ENCODE data around the gene NTN5.

DNA sequence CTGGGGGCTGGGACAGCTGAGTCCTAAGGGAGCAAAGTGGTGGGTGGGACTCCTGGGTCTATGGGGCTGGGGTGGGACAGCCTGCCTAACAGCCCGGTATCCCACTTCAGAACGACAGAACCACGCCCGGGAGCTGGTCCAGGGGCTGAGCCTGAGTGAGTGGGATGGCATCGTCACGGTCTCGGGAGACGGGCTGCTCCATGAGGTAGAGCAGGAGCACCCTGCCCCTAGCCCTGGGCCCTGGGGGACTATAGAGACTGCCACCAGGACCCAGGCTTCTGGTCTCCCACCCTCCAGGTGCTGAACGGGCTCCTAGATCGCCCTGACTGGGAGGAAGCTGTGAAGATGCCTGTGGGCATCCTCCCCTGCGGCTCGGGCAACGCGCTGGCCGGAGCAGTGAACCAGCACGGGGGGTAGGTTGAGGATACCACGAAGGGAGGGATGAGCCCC lies 44.9 kb downstream of the NTN5 start:
- TF ChIP-seq, protein P1, sequence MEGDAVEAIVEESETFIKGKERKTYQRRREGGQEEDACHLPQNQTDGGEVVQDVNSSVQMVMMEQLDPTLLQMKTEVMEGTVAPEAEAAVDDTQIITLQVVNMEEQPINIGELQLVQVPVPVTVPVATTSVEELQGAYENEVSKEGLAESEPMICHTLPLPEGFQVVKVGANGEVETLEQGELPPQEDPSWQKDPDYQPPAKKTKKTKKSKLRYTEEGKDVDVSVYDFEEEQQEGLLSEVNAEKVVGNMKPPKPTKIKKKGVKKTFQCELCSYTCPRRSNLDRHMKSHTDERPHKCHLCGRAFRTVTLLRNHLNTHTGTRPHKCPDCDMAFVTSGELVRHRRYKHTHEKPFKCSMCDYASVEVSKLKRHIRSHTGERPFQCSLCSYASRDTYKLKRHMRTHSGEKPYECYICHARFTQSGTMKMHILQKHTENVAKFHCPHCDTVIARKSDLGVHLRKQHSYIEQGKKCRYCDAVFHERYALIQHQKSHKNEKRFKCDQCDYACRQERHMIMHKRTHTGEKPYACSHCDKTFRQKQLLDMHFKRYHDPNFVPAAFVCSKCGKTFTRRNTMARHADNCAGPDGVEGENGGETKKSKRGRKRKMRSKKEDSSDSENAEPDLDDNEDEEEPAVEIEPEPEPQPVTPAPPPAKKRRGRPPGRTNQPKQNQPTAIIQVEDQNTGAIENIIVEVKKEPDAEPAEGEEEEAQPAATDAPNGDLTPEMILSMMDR (IDR thresholded peaks at IDR 0.05; ENCODE audit: low read depth, low read length, poor library complexity, severe bottlenecking) = no peak
- TF ChIP-seq EZH2phosphoT487 (IDR thresholded peaks at IDR 0.05; ENCODE audit: borderline replicate concordance, low read length) = no peak
